ENCODE measurements around the gene COMP. TPM values are rescaled to one million over a fixed set of nuclear protein-coding genes. Genes with fewer than 3 reads are reported as not detected.

Gene COMP
- total RNA-seq, 1 experiment from 2014 or later, result not detected

- Mint-ChIP-seq H3K4me1 (ENCODE audit: low read depth, unreplicated experiment) (no peaks in the 10 kb centered on the region), H3K27me3 (ENCODE audit: unreplicated experiment) (peaks cover 20% of the 10 kb centered on the region), H3K36me3 (ENCODE audit: insufficient read depth, unreplicated experiment) (no peaks in the 10 kb centered on the region), H3K4me3 (ENCODE audit: low read depth, unreplicated experiment) (no peak overlapping the region), H3K9me3 (ENCODE audit: low read depth, unreplicated experiment) (no peaks in the 10 kb centered on the region), H3K27ac (ENCODE audit: unreplicated experiment) (no peak overlapping the region)
- DNase-seq, result no peak
- CTCF ChIA-PET, result no interaction called here
- no peak for TF ChIP-seq CTCF (IDR thresholded peaks at IDR 0.05; ENCODE audit: unreplicated experiment)
- intact Hi-C loops (cut with micrococcal nuclease; ENCODE audit: unreplicated experiment), result no loop called here
- no TSS peak for BruUV-seq (replicated peaks)
Observed at GRCh38 chr19:18782559-18783225, 8.4 kb downstream of the COMP start.

GRCh38 chr19:18781885-18782527 lies 9.1 kb downstream of the COMP start:
- peaks cover 13% of the 10 kb centered on the region for H3K27me3 Mint-ChIP-seq (ENCODE audit: unreplicated experiment)

GRCh38 chr19:18781047-18781600 lies 10.0 kb downstream of the COMP start:
- DNase-seq, result no peak
- H3K4me3 Mint-ChIP-seq (ENCODE audit: low read depth, unreplicated experiment), result no peak overlapping the region
- no peaks in the 10 kb centered on the region for H3K4me1 Mint-ChIP-seq (ENCODE audit: low read depth, unreplicated experiment)
- peaks cover 12% of the 10 kb centered on the region for H3K27me3 Mint-ChIP-seq (ENCODE audit: unreplicated experiment)
- H3K9me3 Mint-ChIP-seq (ENCODE audit: low read depth, unreplicated experiment), result no peaks in the 10 kb centered on the region
- no TSS peak for BruUV-seq (replicated peaks)
- intact Hi-C loops (cut with micrococcal nuclease; ENCODE audit: unreplicated experiment), result no loop called here
- CTCF ChIA-PET, result interaction anchor here (1.0 kb wide), 1 partner anchor 66 kb away, joined by 3 read pairs; no protein-coding TSS in a partner anchor
- H3K27ac Mint-ChIP-seq (ENCODE audit: unreplicated experiment), result no peak overlapping the region
- H3K36me3 Mint-ChIP-seq (ENCODE audit: insufficient read depth, unreplicated experiment), result no peaks in the 10 kb centered on the region
- TF ChIP-seq CTCF (IDR thresholded peaks at IDR 0.05; ENCODE audit: unreplicated experiment), result no peak

More at GRCh38 chr19:18781885-18782527, 9.1 kb downstream of the COMP start:
- no peak for TF ChIP-seq CTCF (IDR thresholded peaks at IDR 0.05; ENCODE audit: unreplicated experiment)
- CTCF ChIA-PET, result no interaction called here
- H3K27ac Mint-ChIP-seq (ENCODE audit: unreplicated experiment), result no peak overlapping the region
- intact Hi-C loops (cut with micrococcal nuclease; ENCODE audit: unreplicated experiment), result no loop called here
- no peak for DNase-seq
- no TSS peak for BruUV-seq (replicated peaks)
- H3K9me3 Mint-ChIP-seq (ENCODE audit: low read depth, unreplicated experiment), result no peaks in the 10 kb centered on the region
- no peak overlapping the region for H3K4me3 Mint-ChIP-seq (ENCODE audit: low read depth, unreplicated experiment)
- H3K4me1 Mint-ChIP-seq (ENCODE audit: low read depth, unreplicated experiment), result no peaks in the 10 kb centered on the region
- no peaks in the 10 kb centered on the region for H3K36me3 Mint-ChIP-seq (ENCODE audit: insufficient read depth, unreplicated experiment)

GRCh38 chr19:18780631-18781030 lies 10.5 kb downstream of the COMP start:
- no TSS peak for BruUV-seq (replicated peaks)
- intact Hi-C loops (cut with micrococcal nuclease; ENCODE audit: unreplicated experiment), result no loop called here
- Mint-ChIP-seq H3K4me3 (ENCODE audit: low read depth, unreplicated experiment) (no peak overlapping the region), H3K9me3 (ENCODE audit: low read depth, unreplicated experiment) (no peaks in the 10 kb centered on the region), H3K27me3 (ENCODE audit: unreplicated experiment) (peaks cover 12% of the 10 kb centered on the region), H3K27ac (ENCODE audit: unreplicated experiment) (no peak overlapping the region), H3K4me1 (ENCODE audit: low read depth, unreplicated experiment) (no peaks in the 10 kb centered on the region), H3K36me3 (ENCODE audit: insufficient read depth, unreplicated experiment) (no peaks in the 10 kb centered on the region)
- TF ChIP-seq CTCF (IDR thresholded peaks at IDR 0.05; ENCODE audit: unreplicated experiment), result no peak
- CTCF ChIA-PET, result interaction anchor here (1.0 kb wide), 1 partner anchor 66 kb away, joined by 3 read pairs; no protein-coding TSS in a partner anchor
- no peak for DNase-seq

Data from Calu3 (cell line).